ENCODE results near the gene YKT6.

DNA sequence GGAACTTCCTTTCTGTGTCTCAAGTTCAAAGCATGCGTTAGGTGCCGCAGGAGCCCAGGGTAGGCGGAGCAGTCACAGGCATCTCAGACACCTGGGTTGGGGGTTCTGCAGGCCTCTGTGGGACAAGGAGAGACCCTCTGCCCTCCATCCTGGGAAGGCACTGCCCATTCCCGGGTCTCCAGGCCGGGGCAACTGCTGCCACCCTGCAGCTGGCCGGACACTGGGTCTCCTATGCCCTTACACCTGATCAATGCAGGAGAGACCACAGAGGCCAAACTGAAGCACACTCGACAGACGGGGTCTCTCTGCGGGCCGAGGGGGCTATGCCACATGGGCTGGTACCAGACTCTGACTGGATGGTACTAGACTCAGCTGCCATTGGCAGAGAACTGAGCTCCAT is 36.9 kb downstream of the YKT6 start:
- TF ChIP-seq, protein P1, sequence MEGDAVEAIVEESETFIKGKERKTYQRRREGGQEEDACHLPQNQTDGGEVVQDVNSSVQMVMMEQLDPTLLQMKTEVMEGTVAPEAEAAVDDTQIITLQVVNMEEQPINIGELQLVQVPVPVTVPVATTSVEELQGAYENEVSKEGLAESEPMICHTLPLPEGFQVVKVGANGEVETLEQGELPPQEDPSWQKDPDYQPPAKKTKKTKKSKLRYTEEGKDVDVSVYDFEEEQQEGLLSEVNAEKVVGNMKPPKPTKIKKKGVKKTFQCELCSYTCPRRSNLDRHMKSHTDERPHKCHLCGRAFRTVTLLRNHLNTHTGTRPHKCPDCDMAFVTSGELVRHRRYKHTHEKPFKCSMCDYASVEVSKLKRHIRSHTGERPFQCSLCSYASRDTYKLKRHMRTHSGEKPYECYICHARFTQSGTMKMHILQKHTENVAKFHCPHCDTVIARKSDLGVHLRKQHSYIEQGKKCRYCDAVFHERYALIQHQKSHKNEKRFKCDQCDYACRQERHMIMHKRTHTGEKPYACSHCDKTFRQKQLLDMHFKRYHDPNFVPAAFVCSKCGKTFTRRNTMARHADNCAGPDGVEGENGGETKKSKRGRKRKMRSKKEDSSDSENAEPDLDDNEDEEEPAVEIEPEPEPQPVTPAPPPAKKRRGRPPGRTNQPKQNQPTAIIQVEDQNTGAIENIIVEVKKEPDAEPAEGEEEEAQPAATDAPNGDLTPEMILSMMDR (conservative IDR thresholded peaks at IDR 0.05; ENCODE audit: low read length), result no peak
- TF ChIP-seq EZH2phosphoT487 (IDR thresholded peaks at IDR 0.05; ENCODE audit: borderline replicate concordance), result no peak
